Measurements from ENCODE around the gene SLC35E1.

- TF ChIP-seq CTCF (IDR thresholded peaks at IDR 0.05) (no peak), POLR2AphosphoS5 (IDR thresholded peaks at IDR 0.05) (no peak)
These were observed 28.6 kb upstream of the SLC35E1 start for GRCh38 chr19:16600824-16601223.
